GM12801 (cell line): ENCODE measurements around the gene MTCL3.

ENCODE experiments used
- TF ChIP-seq, protein P1 (sequence below): IDR thresholded peaks from one replicate; pipeline ENCODE4 v1.5.1; 2011; ENCODE audit warnings: control low read depth; ENCODE audit not compliant: insufficient read length; ENCODE audit errors: extremely low read depth

Gene MTCL3

DNA sequence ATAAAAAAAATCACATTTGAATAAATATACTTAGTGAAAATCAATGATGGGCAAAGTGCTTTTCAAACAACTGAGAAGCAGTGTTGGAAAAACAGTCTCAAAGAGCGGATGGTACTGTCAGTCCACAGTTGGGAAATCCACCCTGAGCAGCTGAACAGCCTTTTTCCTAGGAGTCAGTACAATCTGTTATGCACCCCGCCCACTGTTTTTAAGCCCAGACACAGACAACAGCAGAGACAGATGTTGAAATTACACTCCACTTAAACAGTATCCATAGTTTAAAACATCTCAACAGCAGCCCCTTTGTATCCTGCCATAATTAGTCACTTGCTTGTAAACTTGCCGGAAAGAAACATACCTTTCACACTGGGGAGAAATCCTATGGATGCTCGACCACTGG is 60.3 kb downstream of the MTCL3 start:
- TF ChIP-seq, protein P1, sequence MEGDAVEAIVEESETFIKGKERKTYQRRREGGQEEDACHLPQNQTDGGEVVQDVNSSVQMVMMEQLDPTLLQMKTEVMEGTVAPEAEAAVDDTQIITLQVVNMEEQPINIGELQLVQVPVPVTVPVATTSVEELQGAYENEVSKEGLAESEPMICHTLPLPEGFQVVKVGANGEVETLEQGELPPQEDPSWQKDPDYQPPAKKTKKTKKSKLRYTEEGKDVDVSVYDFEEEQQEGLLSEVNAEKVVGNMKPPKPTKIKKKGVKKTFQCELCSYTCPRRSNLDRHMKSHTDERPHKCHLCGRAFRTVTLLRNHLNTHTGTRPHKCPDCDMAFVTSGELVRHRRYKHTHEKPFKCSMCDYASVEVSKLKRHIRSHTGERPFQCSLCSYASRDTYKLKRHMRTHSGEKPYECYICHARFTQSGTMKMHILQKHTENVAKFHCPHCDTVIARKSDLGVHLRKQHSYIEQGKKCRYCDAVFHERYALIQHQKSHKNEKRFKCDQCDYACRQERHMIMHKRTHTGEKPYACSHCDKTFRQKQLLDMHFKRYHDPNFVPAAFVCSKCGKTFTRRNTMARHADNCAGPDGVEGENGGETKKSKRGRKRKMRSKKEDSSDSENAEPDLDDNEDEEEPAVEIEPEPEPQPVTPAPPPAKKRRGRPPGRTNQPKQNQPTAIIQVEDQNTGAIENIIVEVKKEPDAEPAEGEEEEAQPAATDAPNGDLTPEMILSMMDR: no peak

DNA sequence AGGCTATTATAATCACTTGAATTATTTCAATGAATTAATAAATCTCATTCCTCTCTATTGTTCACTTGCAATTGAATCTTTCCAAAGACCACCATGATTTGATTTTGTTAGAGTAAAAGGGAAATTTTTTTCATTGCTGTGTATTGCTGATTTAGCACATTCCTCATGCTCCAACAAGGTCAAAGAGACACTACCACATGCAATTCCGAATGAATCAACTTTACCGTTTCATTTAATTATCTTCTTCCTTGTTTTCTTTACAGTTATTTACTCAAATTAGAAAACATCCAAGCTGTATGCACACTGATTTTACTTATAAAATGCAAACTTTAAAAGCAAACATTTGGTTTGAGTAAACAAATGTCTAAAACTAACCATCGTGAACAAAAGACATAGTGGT is 60.9 kb downstream of the MTCL3 start:
- TF ChIP-seq, protein P1: no peak

DNA sequence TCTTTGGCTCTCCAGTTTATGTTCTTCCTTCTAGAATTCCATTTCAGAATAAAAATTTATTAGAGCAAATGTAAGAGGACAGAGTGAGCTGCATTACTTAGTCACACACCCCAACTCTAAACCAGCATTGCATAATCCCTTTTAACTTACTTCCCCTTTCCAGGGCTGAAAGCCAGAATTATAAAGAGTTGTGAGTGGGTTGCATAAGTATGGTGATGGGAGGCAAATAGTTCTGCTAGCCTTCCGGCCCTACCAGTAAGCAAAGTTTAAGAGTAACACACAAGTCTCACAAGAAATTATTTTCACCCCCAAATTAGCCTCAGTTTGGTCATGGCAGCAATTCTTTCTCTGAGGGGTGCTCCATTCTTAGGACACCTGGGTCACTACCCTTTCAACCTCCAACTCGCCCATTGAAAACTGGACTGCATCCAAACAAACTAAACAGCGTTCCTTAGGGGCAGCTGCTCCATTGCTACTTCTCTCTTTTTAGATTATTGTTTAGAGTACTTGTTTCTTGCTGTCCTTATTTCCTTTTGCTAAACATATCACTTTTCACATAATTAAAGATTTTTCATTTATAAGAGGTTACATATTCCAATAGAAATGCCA is 61.6 kb downstream of the MTCL3 start:
- TF ChIP-seq, protein P1: no peak

DNA sequence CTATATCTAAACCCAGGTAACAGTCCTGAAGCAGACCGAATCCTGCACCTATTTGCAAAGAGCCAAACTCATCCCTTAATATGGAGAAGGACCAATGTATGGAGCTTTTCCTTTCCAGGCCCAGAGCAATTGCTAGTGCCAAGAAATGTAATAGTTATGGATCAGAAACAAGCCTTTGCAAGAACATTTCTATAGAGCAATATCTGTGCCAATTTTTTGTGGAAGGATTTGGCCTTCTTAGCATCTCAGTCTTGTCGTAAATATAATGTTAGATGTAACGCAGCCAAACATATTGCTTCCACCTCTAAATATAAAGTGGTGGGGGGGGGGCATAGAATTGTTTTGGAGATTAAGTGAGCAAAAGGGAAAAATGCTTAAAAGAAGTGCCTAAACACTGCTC is 62.7 kb downstream of the MTCL3 start:
- TF ChIP-seq, protein P1: no peak

DNA sequence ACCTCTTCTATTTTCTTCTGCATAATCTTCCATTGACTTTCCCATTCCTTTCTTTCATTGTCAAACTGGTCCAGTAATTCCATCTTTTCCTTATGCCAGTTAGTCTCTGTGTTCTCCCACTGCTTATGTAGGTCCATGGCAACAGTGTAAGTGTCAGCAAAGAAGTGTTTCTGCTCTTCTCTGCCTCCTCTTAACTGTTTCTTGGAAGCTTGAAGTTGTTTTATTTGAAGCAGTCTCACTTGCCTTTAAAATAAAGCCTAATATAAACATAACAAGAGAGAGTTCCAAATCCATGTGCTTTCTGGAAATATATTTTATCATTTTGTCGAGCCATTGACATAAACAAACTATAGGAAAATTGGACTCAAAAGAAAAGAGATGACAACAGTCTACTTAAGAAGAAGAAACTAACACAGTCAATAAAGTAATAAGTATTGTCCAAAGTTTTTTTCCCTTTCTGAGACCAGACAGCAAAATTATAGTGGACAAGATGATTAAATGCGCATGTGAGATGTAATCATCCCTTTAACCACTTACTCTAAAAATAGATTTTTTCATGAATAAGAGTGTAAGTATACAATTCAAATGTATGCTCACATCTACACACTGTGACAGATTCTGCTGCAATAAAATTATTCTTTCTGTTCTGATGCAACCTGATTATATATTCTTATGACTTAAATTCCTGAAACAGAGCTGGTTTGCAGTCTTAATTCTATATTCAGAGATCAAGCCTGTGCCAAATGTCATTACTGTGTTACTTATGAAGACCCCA is 65.1 kb downstream of the MTCL3 start:
- TF ChIP-seq, protein P1: no peak

DNA sequence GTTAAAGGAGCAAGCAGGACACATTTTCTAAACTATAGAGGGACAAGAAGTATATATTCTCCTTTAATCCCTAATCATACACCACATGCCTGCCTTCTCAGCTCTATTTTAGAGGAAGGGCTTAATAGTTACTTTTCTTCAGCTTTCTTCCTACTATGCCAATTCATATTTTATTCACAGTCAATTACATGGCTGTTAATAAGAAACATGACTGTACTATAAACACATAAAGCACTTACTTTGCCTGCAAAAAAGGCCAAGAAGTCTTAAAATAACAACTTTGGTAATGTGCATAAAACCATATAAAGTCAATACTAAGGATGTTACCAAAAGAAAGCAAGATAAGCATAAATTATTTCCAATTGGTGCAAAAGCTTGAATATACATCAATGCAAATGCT is 66.3 kb downstream of the MTCL3 start:
- TF ChIP-seq, protein P1: no peak

DNA sequence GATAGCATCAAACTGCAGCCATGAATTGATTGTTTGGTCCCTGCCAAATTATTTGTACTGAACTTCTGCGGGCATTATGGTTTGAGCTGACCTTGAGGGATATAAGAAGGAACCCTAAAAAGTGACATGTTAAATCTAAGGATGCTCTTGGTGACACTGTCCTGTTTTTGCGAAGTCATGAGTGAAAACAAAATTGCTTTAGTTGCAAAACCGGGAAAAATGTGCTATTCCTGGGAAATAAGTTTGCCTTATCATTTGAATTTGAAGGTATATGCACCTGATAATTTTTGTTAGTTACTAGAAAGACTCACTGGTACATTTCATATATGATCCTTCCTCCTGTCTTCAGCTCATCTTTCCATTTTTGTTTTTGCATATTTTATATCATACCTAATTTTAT is 67.7 kb downstream of the MTCL3 start:
- TF ChIP-seq, protein P1: no peak
